ENCODE results near the gene ADAP1. TPM values are rescaled to one million over a fixed set of nuclear protein-coding genes. Genes with fewer than 3 reads are reported as not detected.

The ADAP1 gene
- total and polyA plus RNA-seq, 2 of the 13 experiments (the other 11 are each of a cell fraction or from before 2014, with no cell fraction given), result 10.5 to 24.6 TPM

DNA sequence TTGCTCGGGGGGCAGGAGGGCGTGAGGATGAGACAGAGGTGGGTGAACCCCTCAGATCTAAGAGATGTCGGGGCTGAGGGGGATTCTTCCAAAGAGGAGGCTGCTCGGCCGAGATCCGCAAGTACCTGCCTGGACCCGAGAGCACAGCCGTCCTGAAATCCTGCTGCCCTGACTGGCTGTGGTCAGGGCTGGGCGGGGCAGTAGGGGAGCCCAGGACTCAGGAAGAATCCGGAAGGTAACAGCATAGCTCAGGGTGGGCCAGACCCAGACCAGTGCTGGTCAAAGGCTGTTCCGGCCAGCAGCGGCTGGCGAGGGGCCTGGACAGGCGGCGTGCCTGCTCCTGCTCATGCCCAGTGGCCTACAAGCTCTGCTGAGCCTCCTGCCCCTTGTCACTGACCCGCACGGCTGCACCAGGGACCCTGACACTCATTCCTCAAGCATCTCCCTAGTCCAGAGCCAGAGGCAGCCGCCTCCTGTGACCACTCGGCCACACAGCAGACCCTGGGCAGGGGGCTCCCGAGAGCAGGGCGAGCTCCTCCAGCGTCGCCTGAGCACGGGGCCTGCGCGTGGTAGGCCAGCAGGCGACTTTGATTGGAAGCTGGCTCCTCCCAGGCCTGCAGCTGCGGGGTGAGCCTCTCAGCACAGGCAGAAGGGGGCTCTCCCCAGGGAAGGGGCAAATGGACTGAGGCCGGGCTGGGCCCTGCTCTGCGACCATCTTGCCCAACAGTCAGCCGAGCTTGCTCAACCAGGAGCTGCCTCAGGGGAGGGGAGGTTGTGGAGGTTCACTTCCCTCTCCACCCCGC, 3.1 kb upstream of the ADAP1 start (continued):
- TF ChIP-seq ZMYM4 (CRISPR knock-in tag; IDR thresholded peaks at IDR 0.05) (peak; percentile 74), RBAK (CRISPR knock-in tag; IDR thresholded peaks at IDR 0.05) (no peak), BRCA1 (CRISPR knock-in tag; IDR thresholded peaks at IDR 0.05) (peak; percentile 81; the same call in 1 of the 2 replicates), KLF11 (CRISPR knock-in tag; IDR thresholded peaks at IDR 0.05) (peak; percentile 91; the same call in 1 of the 2 replicates), CCAR2 (optimal IDR thresholded peaks at IDR 0.05; ENCODE audit: low read depth, low read length) (no peak), REXO4 (CRISPR knock-in tag; IDR thresholded peaks at IDR 0.05; ENCODE audit: borderline replicate concordance) (peak; percentile 93; the same call in 1 of the 2 replicates), KDM1A (CRISPR knock-in tag; IDR thresholded peaks at IDR 0.05) (peak; percentile 86; the same call in 1 of the 2 replicates), IKZF4 (CRISPR knock-in tag; IDR thresholded peaks at IDR 0.05; ENCODE audit: borderline replicate concordance, low read depth, not compliant biosample characterization) (peak; percentile 97), ZNF530 (CRISPR knock-in tag; IDR thresholded peaks at IDR 0.05; ENCODE audit: low read depth) (no peak), PLSCR1 (CRISPR knock-in tag; IDR thresholded peaks at IDR 0.05; ENCODE audit: borderline replicate concordance) (no peak; the same call in 1 of the 2 replicates), HDAC1 (CRISPR knock-in tag; IDR thresholded peaks at IDR 0.05) (peak; percentile 92), MLXIP (CRISPR knock-in tag; IDR thresholded peaks at IDR 0.05; ENCODE audit: borderline replicate concordance) (peak; percentile 99), RERE (CRISPR knock-in tag; IDR thresholded peaks at IDR 0.05; ENCODE audit: low read depth) (peak; percentile 26; the same call in 1 of the 2 replicates), RAD21 (CRISPR knock-in tag; IDR thresholded peaks at IDR 0.05) (peak; percentile 57; the same call in 1 of the 2 replicates), SATB2 (CRISPR knock-in tag; IDR thresholded peaks at IDR 0.05) (peak; percentile 89; the same call in 1 of the 2 replicates), TEAD2 (CRISPR knock-in tag; IDR thresholded peaks at IDR 0.05) (peak; percentile 60; the same call in 1 of the 2 replicates), U2AF2 (IDR thresholded peaks at IDR 0.05; ENCODE audit: low read depth, low read length) (no peak), ZNF501 (CRISPR knock-in tag; IDR thresholded peaks at IDR 0.05) (peak; percentile 96), SOX5 (CRISPR knock-in tag; IDR thresholded peaks at IDR 0.05; ENCODE audit: borderline replicate concordance) (no peak), ZNF549 (CRISPR knock-in tag; IDR thresholded peaks at IDR 0.05) (peak; percentile 19; the same call in 1 of the 2 replicates), SAFB2 (CRISPR knock-in tag; IDR thresholded peaks at IDR 0.05; ENCODE audit: borderline replicate concordance, low read depth) (no peak; the same call in 1 of the 2 replicates)
